ENCODE data around the gene SMCO1.
"Not testable (repeated sequence)": the region's sequence is repeated elsewhere in the genome, so short reads cannot be mapped to it uniquely, and the experiment has no call there.

The SMCO1 gene

GRCh38 chr3:196528639-196529233, 13.6 kb upstream of the SMCO1 start:
- POLR2A ChIA-PET, result no interaction called here
- no peak for DNase-seq (ENCODE audit: extremely low spot score)
- no peak for TF ChIP-seq NFRKB (IDR thresholded peaks at IDR 0.05)
- no peak for TF ChIP-seq LEF1 (IDR thresholded peaks at IDR 0.05; ENCODE audit: borderline replicate concordance)
- no peak for TF ChIP-seq FOXA1 (IDR thresholded peaks at IDR 0.05)
- no peak for TF ChIP-seq PKNOX1 (IDR thresholded peaks at IDR 0.05)
- no peak for TF ChIP-seq SUZ12 (IDR thresholded peaks at IDR 0.05)
- no peak for TF ChIP-seq TARDBP (IDR thresholded peaks at IDR 0.05)
- TF ChIP-seq L3MBTL2 (conservative IDR thresholded peaks at IDR 0.05), result no peak
- no peak for TF ChIP-seq ZNF384 (IDR thresholded peaks at IDR 0.05)
- no peak for TF ChIP-seq ELF4 (IDR thresholded peaks at IDR 0.05)
- TF ChIP-seq FOXK2 (IDR thresholded peaks at IDR 0.05), result no peak
- TF ChIP-seq BHLHE40 (IDR thresholded peaks at IDR 0.05; ENCODE audit: borderline replicate concordance), result no peak
- TF ChIP-seq CTBP1 (IDR thresholded peaks at IDR 0.05; ENCODE audit: borderline replicate concordance), result no peak
- TF ChIP-seq ARNT (IDR thresholded peaks at IDR 0.05), result no peak
- TF ChIP-seq HDGF (IDR thresholded peaks at IDR 0.05; ENCODE audit: borderline replicate concordance), result no peak
- TF ChIP-seq SP1 (IDR thresholded peaks at IDR 0.05), result no peak
- CTCF ChIA-PET, result no interaction called here

- CTCF ChIA-PET, result interaction anchor here (0.9 kb wide), 1 partner anchor 11 kb away, joined by 4 read pairs; no protein-coding TSS in a partner anchor
- TF ChIP-seq L3MBTL2 (conservative IDR thresholded peaks at IDR 0.05) (no peak), TARDBP (IDR thresholded peaks at IDR 0.05) (no peak), FOXA1 (IDR thresholded peaks at IDR 0.05) (no peak)
- DNase-seq (ENCODE audit: extremely low spot score), result no peak
- POLR2A ChIA-PET, result no interaction called here
Measured at GRCh38 chr3:196525141-196525540, 10.0 kb upstream of the SMCO1 start.

- no peak for DNase-seq (ENCODE audit: extremely low spot score)
- TF ChIP-seq ELF4 (IDR thresholded peaks at IDR 0.05), result no peak
- no peak for TF ChIP-seq LEF1 (IDR thresholded peaks at IDR 0.05; ENCODE audit: borderline replicate concordance)
- no peak for TF ChIP-seq BHLHE40 (IDR thresholded peaks at IDR 0.05; ENCODE audit: borderline replicate concordance)
- TF ChIP-seq ARNT (IDR thresholded peaks at IDR 0.05), result no peak
- TF ChIP-seq FOXA1 (IDR thresholded peaks at IDR 0.05), result no peak
- TF ChIP-seq SP1 (IDR thresholded peaks at IDR 0.05), result no peak
- no peak for TF ChIP-seq ZNF384 (IDR thresholded peaks at IDR 0.05)
- TF ChIP-seq FOXM1 (IDR thresholded peaks at IDR 0.05; ENCODE audit: borderline replicate concordance), result no peak
- TF ChIP-seq FOXK2 (IDR thresholded peaks at IDR 0.05), result no peak
- no peak for TF ChIP-seq TARDBP (IDR thresholded peaks at IDR 0.05)
- TF ChIP-seq NFRKB (IDR thresholded peaks at IDR 0.05), result no peak
- TF ChIP-seq PKNOX1 (IDR thresholded peaks at IDR 0.05), result no peak
- no peak for TF ChIP-seq CTBP1 (IDR thresholded peaks at IDR 0.05; ENCODE audit: borderline replicate concordance)
- TF ChIP-seq SUZ12 (IDR thresholded peaks at IDR 0.05), result no peak
- no peak for TF ChIP-seq HDGF (IDR thresholded peaks at IDR 0.05; ENCODE audit: borderline replicate concordance)
- TF ChIP-seq L3MBTL2 (conservative IDR thresholded peaks at IDR 0.05), result no peak
- POLR2A ChIA-PET, result no interaction called here
- CTCF ChIA-PET, result interaction anchor here (0.9 kb wide), 1 partner anchor 11 kb away, joined by 4 read pairs; no protein-coding TSS in a partner anchor
Measured at GRCh38 chr3:196524527-196524926, 9.4 kb upstream of the SMCO1 start.

GRCh38 chr3:196523841-196524240, 8.7 kb upstream of the SMCO1 start:
- ChIA-PET POLR2A (no interaction called here), CTCF (interaction anchor here (1.0 kb wide), 1 partner anchor 166 kb away, joined by 4 read pairs; no protein-coding TSS in a partner anchor)
- DNase-seq (ENCODE audit: extremely low spot score), result no peak
- TF ChIP-seq FOXM1 (IDR thresholded peaks at IDR 0.05; ENCODE audit: borderline replicate concordance) (no peak), HDGF (IDR thresholded peaks at IDR 0.05; ENCODE audit: borderline replicate concordance) (no peak), FOXK2 (IDR thresholded peaks at IDR 0.05) (no peak)

GRCh38 chr3:196521291-196521690, 6.1 kb upstream of the SMCO1 start:
- POLR2A ChIA-PET; DNase-seq (ENCODE audit: extremely low spot score): not testable (repeated sequence)
- CTCF ChIA-PET, result interaction anchor here (0.7 to 1.4 kb wide), 2 partner anchors 35 kb away, joined by 4 to 5 read pairs; no protein-coding TSS in a partner anchor

GRCh38 chr3:196519718-196520082, 4.6 kb upstream of the SMCO1 start:
- TF ChIP-seq SP1 (IDR thresholded peaks at IDR 0.05) (no peak), FOXM1 (IDR thresholded peaks at IDR 0.05; ENCODE audit: borderline replicate concordance) (no peak), ARNT (IDR thresholded peaks at IDR 0.05) (no peak), LEF1 (IDR thresholded peaks at IDR 0.05; ENCODE audit: borderline replicate concordance) (no peak), NFRKB (IDR thresholded peaks at IDR 0.05) (no peak), FOXA1 (IDR thresholded peaks at IDR 0.05) (no peak), PKNOX1 (IDR thresholded peaks at IDR 0.05) (no peak), BHLHE40 (IDR thresholded peaks at IDR 0.05; ENCODE audit: borderline replicate concordance) (no peak), CTBP1 (IDR thresholded peaks at IDR 0.05; ENCODE audit: borderline replicate concordance) (no peak), L3MBTL2 (conservative IDR thresholded peaks at IDR 0.05) (no peak)
- POLR2A ChIA-PET, result no interaction called here
- DNase-seq (ENCODE audit: extremely low spot score), result no peak
- CTCF ChIA-PET, result interaction anchor here (0.9 to 1.4 kb wide), 2 partner anchors 25 to 33 kb away, joined by 3 to 5 read pairs; no protein-coding TSS in a partner anchor
